RWPE2 (cell line): ENCODE measurements around the gene EXOC3L2.

Experiments used
- ATAC-seq: fragments of 200-7000 bp; cut with Tn5 transposase; 3 replicates; pipeline ENCODE4 v1.9.1; 2021; ENCODE audit warnings: low read depth
- DNase-seq: peaks from one replicate; pipeline ENCODE4 v3.0.0-alpha.2; 2020; ENCODE audit warnings: low spot score
- H3K27ac ChIP-seq: fragments of 450-650 bp; 2 replicates; pipeline ENCODE4 v1.5.1; 2017; ENCODE audit warnings: mild to moderate bottlenecking; ENCODE audit not compliant: poor library complexity, severe bottlenecking
- H3K27me3 ChIP-seq: fragments of 250-450 bp; sonication (Bioruptor Pico); 2 replicates; pipeline ENCODE4 v1.5.1; 2021; ENCODE audit warnings: mild to moderate bottlenecking, moderate library complexity; ENCODE audit not compliant: insufficient read depth, poor library complexity, severe bottlenecking
- H3K36me3 ChIP-seq: fragments of 250-450 bp; sonication (Bioruptor Pico); 2 replicates; pipeline ENCODE4 v1.5.1; 2020; ENCODE audit warnings: low read depth, mild to moderate bottlenecking, moderate library complexity
- H3K4me1 ChIP-seq: fragments of 250-450 bp; sonication (Bioruptor Pico); 2 replicates; pipeline ENCODE4 v1.5.1; 2021; ENCODE audit warnings: mild to moderate bottlenecking, moderate library complexity; ENCODE audit not compliant: insufficient read depth, poor library complexity, severe bottlenecking
- H3K4me3 ChIP-seq: fragments of 250-450 bp; sonication (Bioruptor Pico); 2 replicates; pipeline ENCODE4 v1.5.1; 2021; ENCODE audit warnings: mild to moderate bottlenecking, moderate library complexity; ENCODE audit not compliant: severe bottlenecking
- H3K9me3 ChIP-seq: fragments of 250-450 bp; sonication (Bioruptor Pico); 2 replicates; pipeline ENCODE4 v1.5.1; 2021; ENCODE audit warnings: mild to moderate bottlenecking, moderate library complexity; ENCODE audit not compliant: severe bottlenecking
- TF ChIP-seq, protein P1 (sequence below): fragments of 450-650 bp; IDR thresholded peaks from one replicate; pipeline ENCODE4 v1.5.1; 2017; ENCODE audit warnings: mild to moderate bottlenecking, moderate library complexity; ENCODE audit not compliant: poor library complexity, severe bottlenecking

EXOC3L2 gene

DNA sequence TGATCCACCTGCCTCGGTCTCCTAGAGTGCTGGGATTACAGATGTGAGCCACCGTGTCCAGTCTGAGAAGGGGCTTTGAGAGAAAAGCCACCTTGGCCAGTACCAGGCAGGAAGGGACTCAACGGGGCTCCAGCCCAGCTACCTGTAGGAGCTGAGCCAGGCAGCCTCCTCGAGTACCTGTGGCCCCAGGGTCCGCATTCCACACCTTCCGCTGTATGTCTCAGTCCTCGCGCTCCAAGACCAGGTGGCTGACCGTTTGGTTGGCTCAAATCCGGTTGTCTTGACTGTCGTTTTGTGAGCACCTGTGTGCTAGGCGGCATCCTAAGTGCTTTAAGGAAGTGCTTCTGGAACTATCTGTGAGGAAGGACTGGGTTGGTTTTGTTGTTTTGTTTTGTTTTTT lies 22.1 kb upstream of the EXOC3L2 start:
- no peak overlapping the region for H3K27ac ChIP-seq
- TF ChIP-seq, protein P1, sequence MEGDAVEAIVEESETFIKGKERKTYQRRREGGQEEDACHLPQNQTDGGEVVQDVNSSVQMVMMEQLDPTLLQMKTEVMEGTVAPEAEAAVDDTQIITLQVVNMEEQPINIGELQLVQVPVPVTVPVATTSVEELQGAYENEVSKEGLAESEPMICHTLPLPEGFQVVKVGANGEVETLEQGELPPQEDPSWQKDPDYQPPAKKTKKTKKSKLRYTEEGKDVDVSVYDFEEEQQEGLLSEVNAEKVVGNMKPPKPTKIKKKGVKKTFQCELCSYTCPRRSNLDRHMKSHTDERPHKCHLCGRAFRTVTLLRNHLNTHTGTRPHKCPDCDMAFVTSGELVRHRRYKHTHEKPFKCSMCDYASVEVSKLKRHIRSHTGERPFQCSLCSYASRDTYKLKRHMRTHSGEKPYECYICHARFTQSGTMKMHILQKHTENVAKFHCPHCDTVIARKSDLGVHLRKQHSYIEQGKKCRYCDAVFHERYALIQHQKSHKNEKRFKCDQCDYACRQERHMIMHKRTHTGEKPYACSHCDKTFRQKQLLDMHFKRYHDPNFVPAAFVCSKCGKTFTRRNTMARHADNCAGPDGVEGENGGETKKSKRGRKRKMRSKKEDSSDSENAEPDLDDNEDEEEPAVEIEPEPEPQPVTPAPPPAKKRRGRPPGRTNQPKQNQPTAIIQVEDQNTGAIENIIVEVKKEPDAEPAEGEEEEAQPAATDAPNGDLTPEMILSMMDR = no peak
- H3K27me3 ChIP-seq = no peaks in the 10 kb centered on the region
- H3K4me3 ChIP-seq = no peak overlapping the region
- peaks cover 35% of the 10 kb centered on the region for H3K36me3 ChIP-seq
- ATAC-seq (no peak), DNase-seq (no peak)
- H3K4me1 ChIP-seq = no peaks in the 10 kb centered on the region
- H3K9me3 ChIP-seq = no peaks in the 10 kb centered on the region

DNA sequence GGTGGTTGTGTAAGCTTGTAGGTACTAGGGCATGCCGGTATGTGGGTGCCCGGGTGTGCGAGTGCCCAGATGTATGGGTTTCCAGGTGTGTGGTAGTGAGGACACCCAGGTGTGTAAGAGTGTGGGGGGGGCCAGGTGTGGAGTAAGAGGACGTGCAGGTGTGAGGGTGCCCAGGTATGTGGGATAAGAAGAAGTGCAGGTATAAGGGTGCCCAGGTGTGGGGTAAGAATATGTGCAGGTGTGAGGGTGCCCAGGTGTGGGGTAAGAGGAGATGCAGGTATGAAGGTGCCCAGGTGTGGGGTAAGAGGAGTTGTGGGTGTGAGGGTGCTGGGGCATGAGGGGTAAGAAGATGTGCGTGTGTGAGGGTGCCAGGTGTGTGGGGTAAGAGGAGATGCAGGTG lies 20.2 kb upstream of the EXOC3L2 start:
- Histone ChIP-seq H3K9me3 (no peaks in the 10 kb centered on the region), H3K36me3 (peaks cover 17% of the 10 kb centered on the region), H3K4me1 (no peaks in the 10 kb centered on the region), H3K27me3 (no peaks in the 10 kb centered on the region), H3K4me3 (no peak overlapping the region), H3K27ac (no peak overlapping the region)
- no peak for ATAC-seq
- TF ChIP-seq, protein P1 = no peak
- DNase-seq = no peak

- ATAC-seq = no peak
- TF ChIP-seq, protein P1 = no peak
Observed at GRCh38 chr19:45264781-45265317, 19.6 kb upstream of the EXOC3L2 start.

DNA sequence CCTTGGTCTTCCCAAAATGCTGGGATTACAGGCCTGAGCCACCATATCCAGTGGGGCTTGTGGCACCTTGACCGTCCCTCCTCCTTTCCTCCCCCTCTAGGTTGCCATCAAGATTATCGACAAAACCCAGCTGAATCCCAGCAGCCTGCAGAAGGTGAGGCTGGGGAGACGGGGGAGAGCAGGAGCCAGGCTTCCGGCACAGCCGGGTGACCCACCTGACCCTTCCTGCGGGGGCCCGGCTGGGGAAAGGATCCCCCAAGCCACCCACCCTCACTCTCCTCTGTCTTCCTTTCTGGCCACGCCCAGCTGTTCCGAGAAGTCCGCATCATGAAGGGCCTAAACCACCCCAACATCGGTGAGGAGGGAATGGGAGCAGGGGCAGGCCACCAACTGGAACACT lies 17.8 kb upstream of the EXOC3L2 start:
- no peaks in the 10 kb centered on the region for H3K9me3 ChIP-seq
- ATAC-seq (no peak), DNase-seq (no peak)
- TF ChIP-seq, protein P1 = no peak
- H3K27me3 ChIP-seq = no peaks in the 10 kb centered on the region
- H3K36me3 ChIP-seq = peaks cover 7% of the 10 kb centered on the region
- H3K4me3 ChIP-seq = no peak overlapping the region
- H3K27ac ChIP-seq = no peak overlapping the region
- no peaks in the 10 kb centered on the region for H3K4me1 ChIP-seq

More at GRCh38 chr19:45264781-45265317, 19.6 kb upstream of the EXOC3L2 start:
- Histone ChIP-seq H3K27ac (no peak overlapping the region), H3K9me3 (no peaks in the 10 kb centered on the region), H3K27me3 (no peaks in the 10 kb centered on the region), H3K36me3 (peaks cover 14% of the 10 kb centered on the region), H3K4me1 (no peaks in the 10 kb centered on the region), H3K4me3 (no peak overlapping the region)
- DNase-seq = no peak

DNA sequence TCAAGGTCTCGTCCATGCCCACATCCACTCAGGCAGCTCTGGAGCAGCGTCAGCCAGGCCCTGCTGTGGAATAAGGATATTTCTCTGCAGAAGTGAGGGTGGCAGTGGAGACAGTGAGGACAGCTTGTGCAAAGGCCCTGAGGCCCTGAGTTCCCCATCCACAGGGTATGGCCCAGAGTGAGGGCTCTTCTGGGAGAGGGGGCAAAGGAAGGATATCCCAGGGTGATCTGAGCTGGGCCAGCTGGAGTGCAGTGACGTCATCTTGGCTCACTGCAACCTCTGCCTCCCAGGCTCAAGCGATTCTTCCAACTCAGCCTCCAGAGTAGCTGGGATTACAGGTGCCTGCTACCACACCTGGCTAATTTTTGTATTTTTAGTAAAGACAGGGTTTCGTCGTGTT lies 17.4 kb upstream of the EXOC3L2 start:
- TF ChIP-seq, protein P1 = no peak
- H3K27me3 ChIP-seq = no peaks in the 10 kb centered on the region

More for the DNA sequence above, 17.4 kb upstream of the EXOC3L2 start:
- Histone ChIP-seq H3K4me1 (no peaks in the 10 kb centered on the region), H3K4me3 (no peak overlapping the region), H3K36me3 (peaks cover 4% of the 10 kb centered on the region; the same call in 1 of the 2 replicates), H3K27ac (no peak overlapping the region), H3K9me3 (no peaks in the 10 kb centered on the region)
- no peak for DNase-seq
- ATAC-seq = no peak
